GM19238 (cell line): ENCODE results near the gene ATF7.

ENCODE experiments used
- DNase-seq: peaks from one replicate; pipeline ENCODE4 v3.0.0; 2011; ENCODE audit warnings: low spot score; ENCODE audit not compliant: insufficient read length

The ATF7 gene

DNA sequence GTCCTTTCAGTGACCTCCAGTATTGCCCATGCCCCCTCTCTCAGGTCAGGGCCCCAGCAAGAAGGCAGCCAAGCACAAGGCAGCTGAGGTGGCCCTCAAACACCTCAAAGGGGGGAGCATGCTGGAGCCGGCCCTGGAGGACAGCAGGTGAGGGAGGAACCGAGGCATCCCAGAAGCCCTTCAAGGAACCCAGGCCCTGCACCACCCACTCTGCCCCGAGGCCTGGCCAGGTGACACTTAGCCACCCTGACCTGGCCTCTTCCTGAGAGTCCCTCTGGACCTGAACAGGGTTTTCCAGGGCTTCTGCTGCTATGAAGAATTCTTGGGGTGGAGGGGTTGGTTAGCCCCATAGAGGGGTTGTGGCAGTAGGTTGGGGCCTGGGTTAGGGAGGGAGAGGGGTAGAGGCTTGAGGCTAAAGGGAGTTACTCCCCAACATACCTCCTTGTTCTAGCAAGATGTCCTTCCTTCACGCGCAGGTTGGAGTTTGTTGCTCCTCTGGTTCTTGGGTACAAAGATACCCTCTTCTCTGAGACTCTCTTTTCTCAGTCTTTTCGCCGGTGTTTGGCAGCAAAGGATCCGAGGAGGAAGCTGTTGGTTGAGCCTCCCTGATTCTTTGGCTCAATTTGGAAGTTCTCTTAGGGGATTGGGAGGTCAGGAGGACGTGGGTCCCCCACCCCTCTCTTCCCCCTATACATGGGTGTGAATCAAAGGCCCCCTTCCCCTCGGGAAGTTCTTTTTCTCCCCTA, 123.0 kb downstream of the ATF7 start:
- no peak for DNase-seq

DNA sequence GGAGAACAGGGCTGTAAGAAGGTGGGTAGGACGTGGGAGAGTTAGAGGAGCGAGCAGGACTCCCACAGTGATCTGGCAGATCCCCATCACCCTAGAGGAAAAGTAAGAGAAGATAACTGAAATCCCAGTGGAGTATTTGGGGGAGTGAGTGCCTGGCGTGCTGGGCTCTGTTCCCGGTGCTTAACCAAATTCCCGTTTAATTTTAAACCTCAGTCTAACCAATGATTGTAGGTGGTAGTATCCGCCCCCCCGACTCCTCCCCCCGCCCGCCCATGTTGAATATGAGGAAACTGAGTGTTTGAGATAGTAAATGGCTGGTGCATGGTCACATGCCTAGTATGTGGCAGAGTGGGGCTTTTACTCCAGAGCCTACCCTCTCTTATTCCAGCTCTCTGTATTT, 123.9 kb downstream of the ATF7 start:
- DNase-seq = no peak

DNA sequence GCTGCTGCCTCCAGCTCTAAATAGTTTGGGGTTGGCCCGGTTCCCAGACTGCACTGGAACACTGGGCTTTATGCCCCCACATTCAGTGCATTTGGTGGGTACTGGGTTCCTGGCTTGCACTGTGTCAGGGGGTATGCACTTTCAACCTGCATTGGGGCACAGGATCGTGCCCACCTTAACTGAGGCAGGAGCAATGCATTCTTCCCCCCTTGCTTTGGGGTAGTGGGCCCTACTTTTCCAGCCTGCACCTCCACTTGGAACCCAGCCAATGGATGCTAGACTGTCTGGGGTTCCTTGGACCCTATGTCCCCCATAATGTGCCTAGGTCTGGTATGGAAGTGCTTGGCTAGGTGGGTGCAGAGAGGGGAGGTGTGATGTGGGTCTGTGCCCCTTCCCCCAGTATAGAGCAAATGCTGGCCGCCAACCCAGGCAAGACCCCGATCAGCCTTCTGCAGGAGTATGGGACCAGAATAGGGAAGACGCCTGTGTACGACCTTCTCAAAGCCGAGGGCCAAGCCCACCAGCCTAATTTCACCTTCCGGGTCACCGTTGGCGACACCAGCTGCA, 124.5 kb downstream of the ATF7 start:
- DNase-seq = no peak

DNA sequence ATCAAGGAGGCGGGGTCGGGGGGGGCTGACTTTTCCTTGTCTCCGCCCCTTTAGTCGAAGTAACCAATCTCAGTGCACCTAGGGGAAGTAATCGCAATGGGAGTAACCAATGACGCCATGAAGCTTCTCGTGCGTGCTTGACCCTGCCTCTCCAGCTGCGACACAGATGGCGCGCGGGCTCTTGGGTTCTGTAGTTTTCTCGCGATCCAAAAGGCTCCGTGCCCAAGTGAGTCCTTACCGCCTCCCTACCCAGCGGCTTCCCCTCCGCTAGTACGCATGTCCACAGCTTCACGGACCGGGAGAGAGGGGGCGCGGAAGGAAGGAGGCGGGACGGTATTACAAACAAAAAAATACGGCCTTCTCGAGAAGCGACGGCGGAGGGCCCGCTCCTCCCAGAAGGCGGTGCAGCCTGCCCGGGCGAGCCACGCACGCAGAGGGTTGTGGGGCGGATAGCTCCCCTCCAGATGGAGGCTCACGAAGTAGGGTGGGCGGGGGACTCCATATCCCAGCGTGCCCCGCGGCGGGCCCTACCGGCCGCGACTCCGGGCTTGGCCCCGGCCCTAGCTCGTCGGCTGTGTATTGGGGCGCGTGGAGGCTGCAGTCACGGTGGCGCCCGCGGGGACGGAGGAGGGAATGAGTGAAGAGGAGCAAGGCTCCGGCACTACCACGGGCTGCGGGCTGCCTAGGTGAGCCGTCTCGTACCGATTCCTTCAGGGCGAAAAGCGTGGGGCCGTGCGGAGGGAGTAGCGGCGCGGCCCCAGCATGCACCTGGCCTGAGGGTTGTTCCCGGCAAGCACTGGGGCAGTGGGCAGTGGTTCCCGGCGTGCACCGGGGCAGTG, 125.2 kb downstream of the ATF7 start, which contains the start of gene TARBP2:
Gene TARBP2, plus strand, starts transcription at position 508 of the 839 bp plus-strand sequence. Its CDS starts 126 bp downstream, at position 634.
- DNase-seq = peak; percentile 87

GRCh38 chr12:53500142-53500775, 125.9 kb downstream of the ATF7 start:
- DNase-seq = no peak

DNA sequence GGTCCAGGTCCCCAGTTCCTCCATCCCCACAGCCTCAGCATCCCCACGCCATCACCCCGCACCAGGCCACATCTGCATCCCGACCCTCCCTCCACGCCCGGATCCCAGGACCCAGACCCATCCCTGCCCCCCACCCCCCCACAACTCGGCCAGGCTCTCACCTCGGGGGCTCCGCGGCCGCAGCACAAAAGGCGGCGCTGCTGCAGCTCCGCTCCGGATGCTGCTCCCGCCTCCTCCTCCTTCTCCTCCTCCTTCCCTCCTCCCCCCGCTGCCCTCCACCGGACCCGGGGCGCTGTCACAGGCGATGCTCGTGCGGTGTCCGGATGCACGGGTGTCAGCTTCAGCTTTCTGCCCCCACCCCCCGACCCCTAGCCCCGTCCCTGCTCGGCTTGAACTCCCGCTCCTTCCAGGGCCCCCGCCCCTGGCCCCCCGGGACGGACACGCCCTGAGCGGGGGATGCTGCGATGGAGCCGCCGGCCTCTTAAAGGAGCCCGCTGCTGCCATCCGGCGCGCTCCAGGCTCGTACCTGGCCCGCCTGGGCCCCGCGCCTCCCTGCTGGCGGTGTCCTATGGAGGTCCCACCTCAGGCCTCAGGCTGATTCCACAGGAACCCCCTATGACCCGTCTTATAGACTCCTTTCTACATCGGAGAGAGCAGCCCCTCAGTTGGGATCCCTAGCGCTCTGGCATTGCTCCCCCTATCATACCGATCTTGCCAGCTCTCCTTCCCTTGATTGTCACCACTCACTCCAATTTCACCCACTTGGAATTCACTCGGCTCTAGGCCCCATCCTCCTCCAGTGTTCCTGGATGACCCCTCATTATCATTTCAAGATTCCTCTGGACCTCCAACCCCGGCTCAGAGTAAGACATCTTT, 126.7 kb downstream of the ATF7 start, which contains the start of gene MAP3K12:
Gene MAP3K12, minus strand, starts transcription at position 193 of the 876 bp plus-strand sequence. CDS start 12,067 bp downstream, outside the sequence.
- DNase-seq = no peak

- no peak for DNase-seq
Measured at GRCh38 chr12:53498235-53498630, 127.9 kb downstream of the ATF7 start.

DNA sequence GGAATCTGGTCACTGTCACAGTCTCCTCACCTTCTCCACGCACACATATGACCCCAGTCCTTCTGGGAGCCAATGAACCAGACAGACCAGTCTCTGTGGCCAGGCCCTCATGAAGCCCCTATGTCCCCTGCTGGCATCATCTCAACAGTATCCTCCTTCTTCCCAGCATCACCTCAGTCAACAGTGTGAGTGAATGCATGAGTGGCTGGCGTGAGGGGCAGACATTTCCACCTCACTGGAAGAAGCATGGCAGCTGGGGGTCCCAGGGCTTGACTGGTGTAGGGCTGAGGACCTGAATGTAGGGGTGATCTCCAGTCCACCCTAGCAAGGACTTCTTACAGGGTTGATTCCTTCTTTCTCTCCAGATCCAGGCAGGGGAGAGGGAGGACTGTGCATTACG, 128.7 kb downstream of the ATF7 start:
- no peak for DNase-seq

- DNase-seq = no peak
Measured at GRCh38 chr12:53496752-53497032, 129.5 kb downstream of the ATF7 start.

- no peak for DNase-seq
Measured at GRCh38 chr12:53495903-53496751, 130.1 kb downstream of the ATF7 start.

DNA sequence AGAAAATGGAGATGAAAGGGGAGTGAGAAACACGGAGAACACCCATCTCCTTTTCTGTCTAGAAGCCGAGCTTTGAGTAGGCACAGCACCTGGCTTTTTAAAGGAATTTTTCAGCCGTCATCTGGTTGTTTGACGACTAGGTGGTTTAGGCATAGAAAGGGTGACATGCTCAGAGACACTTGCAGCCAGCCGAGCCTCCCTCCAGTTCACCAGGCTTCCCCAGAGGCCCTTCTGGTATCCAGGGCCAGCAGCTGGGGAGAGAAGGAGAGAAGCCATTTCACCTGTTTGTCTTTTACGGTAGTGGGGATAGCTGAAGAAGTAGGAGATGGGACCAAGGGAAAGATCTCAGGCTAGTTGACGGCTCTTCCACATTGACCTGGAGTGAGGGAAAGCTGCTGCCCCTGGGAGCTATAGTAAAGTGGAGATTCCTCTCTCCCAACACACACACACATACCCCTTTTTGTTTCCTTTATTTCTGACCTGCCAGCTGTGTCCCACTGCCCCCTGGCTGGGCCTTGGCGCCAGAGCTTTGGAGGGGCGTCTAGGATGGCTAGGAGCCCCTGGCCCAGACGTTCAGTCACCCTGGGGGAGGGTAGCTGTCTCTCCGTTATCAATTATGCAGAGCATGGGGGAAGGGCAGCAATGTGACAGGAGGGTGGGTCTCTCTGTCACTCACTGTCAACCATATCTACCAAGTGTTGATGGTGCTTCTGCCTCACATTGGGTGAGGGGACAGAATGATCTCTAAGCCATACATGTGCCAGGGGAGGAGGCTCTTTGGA, 132.4 kb downstream of the ATF7 start:
- no peak for DNase-seq

DNA sequence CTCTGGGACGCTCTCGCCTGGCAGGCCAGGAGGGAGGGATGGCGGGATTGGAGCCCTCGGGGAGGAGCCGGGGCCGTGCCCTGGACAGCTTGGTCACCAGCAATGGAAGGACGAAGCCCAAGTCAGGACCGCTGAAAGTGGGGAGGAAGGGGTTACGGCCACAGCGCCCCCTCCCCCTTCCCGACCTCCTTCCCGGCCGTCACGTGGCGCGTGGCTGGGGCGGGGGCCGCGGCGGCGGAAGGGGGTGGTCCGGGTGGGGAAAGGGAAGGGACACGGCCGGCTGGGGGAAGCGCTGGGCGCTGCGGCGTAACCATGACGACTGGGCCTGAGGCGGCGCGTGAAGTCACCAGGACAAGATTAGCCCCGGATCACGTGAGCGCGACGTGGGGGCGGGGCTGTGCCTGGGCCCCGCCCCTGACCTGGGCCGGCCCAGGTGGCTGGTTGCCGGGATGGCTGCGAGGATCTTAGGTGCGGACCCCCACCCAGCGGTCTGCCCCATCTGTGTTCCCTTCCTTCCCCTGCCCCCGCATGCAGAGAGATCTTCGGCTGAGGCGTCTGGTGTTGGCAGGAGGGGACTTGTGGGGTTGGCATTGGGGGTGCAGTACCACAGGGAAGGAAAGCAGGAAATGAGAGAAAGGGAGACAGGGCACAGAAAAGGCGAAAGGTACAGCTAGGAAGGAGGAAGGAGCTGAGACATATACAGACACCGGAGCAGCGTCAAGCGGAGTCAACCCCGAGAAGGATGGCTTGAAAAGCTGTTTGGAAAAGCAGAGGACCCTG, 133.2 kb downstream of the ATF7 start:
- DNase-seq = peak; percentile 80

DNA sequence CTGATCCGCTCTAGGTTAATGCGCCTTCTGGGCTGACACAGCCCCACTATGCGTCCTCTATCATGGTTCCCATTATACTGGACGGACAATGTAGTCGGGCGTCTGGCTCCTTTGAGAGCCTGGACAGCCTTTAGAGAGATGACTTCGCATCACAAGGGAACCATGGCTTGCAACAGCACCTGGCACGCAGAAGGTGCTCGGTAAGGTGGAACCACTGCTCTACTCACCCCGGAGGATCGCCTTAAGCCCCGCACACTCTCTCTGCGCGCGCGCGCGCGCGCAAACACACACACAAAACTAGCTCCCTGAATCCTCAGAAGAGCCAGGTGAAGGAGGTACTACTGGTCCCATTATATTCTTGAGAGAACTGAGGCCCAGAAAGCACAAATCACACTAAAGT, 134.0 kb downstream of the ATF7 start:
- no peak for DNase-seq

DNA sequence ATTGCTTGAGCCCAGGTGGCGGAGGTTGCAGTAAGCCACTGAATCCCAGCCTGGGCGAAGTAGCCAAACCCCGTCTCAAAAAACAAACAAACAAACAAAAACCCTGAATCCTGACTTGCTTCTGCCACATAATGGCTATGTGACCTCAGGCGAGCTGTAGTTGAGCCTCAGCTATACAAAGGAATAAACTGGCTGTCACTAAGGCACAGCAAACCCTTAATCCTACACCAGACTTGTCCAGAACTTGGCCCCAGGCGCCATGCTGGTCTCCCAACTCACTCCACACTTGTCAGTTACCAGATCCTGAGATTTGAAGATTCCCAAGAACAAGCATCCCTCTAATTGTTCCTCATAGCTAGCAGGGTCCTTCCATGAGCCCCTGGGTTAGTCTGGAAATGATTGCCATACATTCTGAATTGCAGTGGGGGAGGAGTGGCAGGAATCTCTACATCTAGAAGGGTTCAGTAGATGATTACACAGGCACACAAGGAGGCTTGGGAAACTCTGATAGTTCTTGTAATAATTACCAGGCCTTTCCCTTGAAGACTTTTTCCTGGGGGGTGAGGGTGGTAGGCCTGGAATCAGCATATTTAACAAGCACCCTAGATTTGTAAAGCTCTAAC, 136.8 kb downstream of the ATF7 start:
- DNase-seq = no peak

- no peak for DNase-seq
Measured at GRCh38 chr12:53486736-53487487, 139.3 kb downstream of the ATF7 start.

- no peak for DNase-seq
Measured at GRCh38 chr12:53485955-53486735, 140.0 kb downstream of the ATF7 start.
